KMS-11 (cell line): ENCODE measurements around the gene SYNPO2.

Source experiments
- H2AFZ ChIP-seq: fragments of 200-600 bp; sonication (generic); 2 replicates; pipeline ENCODE4 v1.6.1; 2016; ENCODE audit warnings: antibody characterized with exemption, mixed run types, low read depth
- H3K27ac ChIP-seq: fragments of 200-600 bp; sonication (generic); 2 replicates; pipeline ENCODE4 v1.6.1; 2016; ENCODE audit warnings: mild to moderate bottlenecking, mixed run types
- H3K27me3 ChIP-seq: fragments of 200-600 bp; sonication (generic); 2 replicates; pipeline ENCODE4 v1.6.1; 2017; ENCODE audit warnings: mild to moderate bottlenecking, low read depth, mixed run types, moderate library complexity; ENCODE audit not compliant: insufficient read depth
- H3K36me3 ChIP-seq: fragments of 200-600 bp; sonication (generic); 2 replicates; pipeline ENCODE4 v1.6.1; 2017; ENCODE audit warnings: mild to moderate bottlenecking, mixed run types; ENCODE audit not compliant: insufficient read depth
- H3K4me1 ChIP-seq: fragments of 200-600 bp; sonication (generic); 2 replicates; pipeline ENCODE4 v1.6.1; 2016; ENCODE audit warnings: mild to moderate bottlenecking, low read depth, mixed run types; ENCODE audit not compliant: poor library complexity, severe bottlenecking
- H3K4me2 ChIP-seq: fragments of 200-600 bp; sonication (generic); 2 replicates; pipeline ENCODE4 v1.7.0; 2016; ENCODE audit warnings: mild to moderate bottlenecking, mixed run types
- H3K4me3 ChIP-seq: fragments of 200-600 bp; sonication (generic); IDR thresholded peaks from 2 replicates; pipeline ENCODE4 v1.6.1; 2017; ENCODE audit warnings: low read depth, low read length, mixed read lengths; ENCODE audit not compliant: insufficient read depth
- H3K79me2 ChIP-seq: fragments of 200-600 bp; sonication (generic); 2 replicates; pipeline ENCODE4 v1.6.1; 2016; ENCODE audit warnings: low read depth, mixed run types; ENCODE audit not compliant: insufficient read depth
- H3K9ac ChIP-seq: fragments of 200-600 bp; sonication (generic); 2 replicates; pipeline ENCODE4 v1.6.1; 2016; ENCODE audit warnings: mild to moderate bottlenecking, mixed run types
- H4K20me1 ChIP-seq: fragments of 200-600 bp; sonication (generic); 2 replicates; pipeline ENCODE4 v1.6.1; 2016; ENCODE audit warnings: mild to moderate bottlenecking, mixed run types; ENCODE audit not compliant: insufficient read depth
- TF ChIP-seq, protein P1 (sequence below): fragments of 200-600 bp; sonication (generic); conservative IDR thresholded peaks from 2 replicates; pipeline ENCODE4 v1.6.1; 2017; ENCODE audit warnings: low read depth, mild to moderate bottlenecking, antibody characterized with exemption, low read length, moderate library complexity, mixed read lengths

SYNPO2 gene

DNA sequence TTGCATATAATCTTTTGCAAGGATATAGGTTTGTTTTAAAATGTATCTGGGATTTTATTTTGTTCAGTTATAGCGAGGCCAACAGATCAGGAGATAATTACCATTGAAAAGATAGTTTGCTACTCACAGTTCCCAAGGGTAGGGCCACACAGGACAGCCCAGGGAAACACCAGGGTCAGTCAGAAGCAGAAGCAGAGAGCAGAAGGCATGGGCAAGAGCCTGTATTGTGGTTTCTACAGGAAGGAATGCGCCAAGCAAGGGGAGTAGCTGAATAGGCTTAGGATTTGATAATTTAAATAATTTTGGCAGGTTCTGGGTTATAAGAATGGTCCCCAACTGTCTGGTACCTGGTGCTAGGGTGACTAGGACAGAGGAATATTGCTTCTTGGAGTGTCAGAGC lies 61.6 kb downstream of the SYNPO2 start:
- Histone ChIP-seq H3K79me2 (no peaks in the 10 kb centered on the region), H3K27ac (no peak overlapping the region), H3K4me2 (no peak overlapping the region), H3K27me3 (no peaks in the 10 kb centered on the region), H4K20me1 (no peaks in the 10 kb centered on the region), H3K4me1 (no peaks in the 10 kb centered on the region), H3K4me3 (no peak overlapping the region), H3K36me3 (no peaks in the 10 kb centered on the region), H3K9ac (no peak overlapping the region), H2AFZ (no peak overlapping the region)
- TF ChIP-seq, protein P1, sequence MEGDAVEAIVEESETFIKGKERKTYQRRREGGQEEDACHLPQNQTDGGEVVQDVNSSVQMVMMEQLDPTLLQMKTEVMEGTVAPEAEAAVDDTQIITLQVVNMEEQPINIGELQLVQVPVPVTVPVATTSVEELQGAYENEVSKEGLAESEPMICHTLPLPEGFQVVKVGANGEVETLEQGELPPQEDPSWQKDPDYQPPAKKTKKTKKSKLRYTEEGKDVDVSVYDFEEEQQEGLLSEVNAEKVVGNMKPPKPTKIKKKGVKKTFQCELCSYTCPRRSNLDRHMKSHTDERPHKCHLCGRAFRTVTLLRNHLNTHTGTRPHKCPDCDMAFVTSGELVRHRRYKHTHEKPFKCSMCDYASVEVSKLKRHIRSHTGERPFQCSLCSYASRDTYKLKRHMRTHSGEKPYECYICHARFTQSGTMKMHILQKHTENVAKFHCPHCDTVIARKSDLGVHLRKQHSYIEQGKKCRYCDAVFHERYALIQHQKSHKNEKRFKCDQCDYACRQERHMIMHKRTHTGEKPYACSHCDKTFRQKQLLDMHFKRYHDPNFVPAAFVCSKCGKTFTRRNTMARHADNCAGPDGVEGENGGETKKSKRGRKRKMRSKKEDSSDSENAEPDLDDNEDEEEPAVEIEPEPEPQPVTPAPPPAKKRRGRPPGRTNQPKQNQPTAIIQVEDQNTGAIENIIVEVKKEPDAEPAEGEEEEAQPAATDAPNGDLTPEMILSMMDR: no peak

DNA sequence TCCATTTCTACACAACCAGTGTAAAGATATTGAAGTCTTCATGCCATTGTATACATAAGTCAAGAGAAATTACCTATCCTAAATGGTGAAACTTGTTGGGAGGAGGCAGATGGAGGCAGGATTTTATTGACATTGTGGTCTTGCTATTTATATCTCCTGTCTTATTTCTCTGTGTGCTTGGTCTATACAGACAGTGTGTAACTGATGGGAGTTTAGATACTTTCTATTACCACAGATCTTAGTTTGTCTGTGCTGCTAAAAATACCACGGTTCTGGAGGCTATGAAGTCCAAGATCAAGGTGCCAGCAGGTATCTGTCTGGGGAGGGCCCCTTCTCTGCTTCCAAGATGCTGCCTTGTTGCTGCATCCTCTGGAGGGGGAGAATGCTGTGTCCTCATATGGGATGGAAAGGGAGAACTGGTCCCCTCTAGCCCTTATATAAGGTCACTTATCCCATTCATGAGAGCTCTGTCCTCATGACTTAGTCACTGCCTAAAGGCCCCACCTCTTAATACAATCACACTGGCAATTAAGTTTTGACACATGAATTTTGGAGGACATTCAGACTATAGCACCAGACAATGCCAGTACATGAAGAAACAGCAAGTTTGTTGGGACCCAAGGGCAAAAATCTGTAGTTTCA lies 62.4 kb downstream of the SYNPO2 start:
- Histone ChIP-seq H3K36me3 (no peaks in the 10 kb centered on the region), H3K4me3 (no peak overlapping the region), H3K4me1 (no peaks in the 10 kb centered on the region), H3K4me2 (no peak overlapping the region), H3K27ac (no peak overlapping the region), H3K79me2 (no peaks in the 10 kb centered on the region), H2AFZ (no peak overlapping the region), H4K20me1 (no peaks in the 10 kb centered on the region), H3K27me3 (no peaks in the 10 kb centered on the region), H3K9ac (no peak overlapping the region)
- TF ChIP-seq, protein P1: no peak

DNA sequence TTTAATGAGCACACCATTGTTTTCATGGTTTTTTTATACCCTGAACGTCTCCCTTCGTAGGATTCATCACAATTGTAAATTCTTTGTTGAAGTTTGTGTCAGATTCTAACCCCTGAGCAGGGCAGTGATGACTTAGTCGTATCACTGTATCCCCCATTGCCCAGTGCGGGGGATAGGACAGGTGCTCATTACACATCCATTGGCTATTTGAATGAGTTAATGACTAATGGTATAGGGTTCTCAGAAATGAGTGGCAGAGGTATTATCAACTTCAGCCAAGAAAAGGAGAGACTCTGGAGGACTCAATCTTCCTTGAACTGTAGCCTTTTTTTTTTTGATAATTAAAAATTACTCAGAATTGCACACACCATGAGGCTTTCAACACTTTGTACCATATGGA lies 64.6 kb downstream of the SYNPO2 start:
- Histone ChIP-seq H3K4me2 (no peak overlapping the region), H3K4me3 (no peak overlapping the region)

DNA sequence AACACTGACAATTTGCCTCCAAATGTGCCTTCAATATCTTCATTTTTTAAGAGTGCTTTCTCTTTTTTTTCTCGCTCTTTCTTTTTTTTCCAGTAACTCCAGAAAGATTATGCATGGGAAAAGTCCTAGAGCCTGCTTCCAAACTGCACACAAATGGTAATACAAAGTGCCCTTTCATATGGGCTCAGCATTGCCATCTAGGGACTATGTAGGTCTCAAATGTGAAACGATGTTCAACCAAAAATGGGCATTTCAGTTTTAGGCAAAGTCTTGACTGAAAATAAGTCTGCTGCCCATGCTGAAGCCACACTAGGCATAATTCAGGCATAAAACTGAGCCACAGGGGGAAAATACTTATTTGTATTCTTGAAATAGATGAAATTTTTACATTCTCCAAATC lies 65.6 kb downstream of the SYNPO2 start:
- H3K27ac ChIP-seq: no peak overlapping the region
- H3K4me2 ChIP-seq: no peak overlapping the region
- no peak overlapping the region for H3K4me3 ChIP-seq

More for the DNA sequence above, 64.6 kb downstream of the SYNPO2 start:
- TF ChIP-seq, protein P1: no peak
- no peak overlapping the region for H2AFZ ChIP-seq
- no peak overlapping the region for H3K27ac ChIP-seq
- H3K79me2 ChIP-seq: no peaks in the 10 kb centered on the region
- no peaks in the 10 kb centered on the region for H3K36me3 ChIP-seq
- H3K4me1 ChIP-seq: no peaks in the 10 kb centered on the region
- no peaks in the 10 kb centered on the region for H4K20me1 ChIP-seq
- no peaks in the 10 kb centered on the region for H3K27me3 ChIP-seq
- H3K9ac ChIP-seq: no peak overlapping the region

More for the DNA sequence above, 65.6 kb downstream of the SYNPO2 start:
- TF ChIP-seq, protein P1: no peak; the same call in 1 of the 2 replicates
- H2AFZ ChIP-seq: no peak overlapping the region
- H3K4me1 ChIP-seq: no peaks in the 10 kb centered on the region
- no peaks in the 10 kb centered on the region for H3K79me2 ChIP-seq
- no peaks in the 10 kb centered on the region for H4K20me1 ChIP-seq
- no peaks in the 10 kb centered on the region for H3K27me3 ChIP-seq
- H3K36me3 ChIP-seq: no peaks in the 10 kb centered on the region
- no peak overlapping the region for H3K9ac ChIP-seq
